ENCODE results near the gene TTYH2. TPM values are rescaled to one million over a fixed set of nuclear protein-coding genes. Genes with fewer than 3 reads are reported as not detected.

Gene TTYH2
- total RNA-seq, 1 experiment from 2014 or later: 5.4 TPM

DNA sequence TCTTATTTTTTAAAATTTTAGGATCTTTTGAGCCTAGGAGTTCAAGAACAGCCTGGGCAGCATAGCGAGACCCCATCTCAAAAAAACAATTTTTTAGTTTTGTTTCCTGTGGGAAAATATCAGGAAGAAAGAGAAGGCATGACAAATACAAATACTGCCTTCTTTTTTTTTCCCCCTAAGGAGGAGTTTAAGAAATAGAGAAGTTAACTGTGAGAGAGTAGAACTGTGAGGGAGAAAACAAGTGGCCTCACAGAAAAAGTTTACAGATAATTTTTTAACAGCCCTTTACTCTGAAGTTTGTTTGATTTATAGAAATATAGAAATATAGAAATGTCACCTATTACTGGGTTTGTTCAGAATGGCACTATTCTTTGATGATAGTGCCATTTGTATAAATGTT, 21.1 kb downstream of the TTYH2 start:
- Histone ChIP-seq H3K4me3 (ENCODE audit: low read depth, low read length) (no peak overlapping the region), H3K9me3 (no peaks in the 10 kb centered on the region), H3K36me3 (ENCODE audit: control insufficient read depth, insufficient read depth, low read length) (no peaks in the 10 kb centered on the region; the same call in 1 of the 2 replicates), H3K4me1 (no peaks in the 10 kb centered on the region), H3K27me3 (replicated peaks; ENCODE audit: control insufficient read depth, insufficient read depth, low read length) (no peaks in the 10 kb centered on the region)
- Mint-ChIP-seq H3K4me1 (ENCODE audit: low read depth, unreplicated experiment) (peaks cover 7% of the 10 kb centered on the region), H3K27me3 (ENCODE audit: insufficient read depth, unreplicated experiment) (no peaks in the 10 kb centered on the region), H3K27ac (ENCODE audit: unreplicated experiment) (no peak overlapping the region), H3K9me3 (ENCODE audit: unreplicated experiment) (no peaks in the 10 kb centered on the region), H3K36me3 (ENCODE audit: insufficient read depth, unreplicated experiment) (no peaks in the 10 kb centered on the region), H3K4me3 (ENCODE audit: unreplicated experiment) (no peak overlapping the region)
- no peak for DNase-seq
- ChIA-PET POLR2A (no interaction called here), CTCF (interaction anchor here (1.1 kb wide), 1 partner anchor 62 kb away, joined by 5 read pairs; no protein-coding TSS in a partner anchor)
- no TSS peak for BruUV-seq (replicated peaks)
- TF ChIP-seq, protein P1, sequence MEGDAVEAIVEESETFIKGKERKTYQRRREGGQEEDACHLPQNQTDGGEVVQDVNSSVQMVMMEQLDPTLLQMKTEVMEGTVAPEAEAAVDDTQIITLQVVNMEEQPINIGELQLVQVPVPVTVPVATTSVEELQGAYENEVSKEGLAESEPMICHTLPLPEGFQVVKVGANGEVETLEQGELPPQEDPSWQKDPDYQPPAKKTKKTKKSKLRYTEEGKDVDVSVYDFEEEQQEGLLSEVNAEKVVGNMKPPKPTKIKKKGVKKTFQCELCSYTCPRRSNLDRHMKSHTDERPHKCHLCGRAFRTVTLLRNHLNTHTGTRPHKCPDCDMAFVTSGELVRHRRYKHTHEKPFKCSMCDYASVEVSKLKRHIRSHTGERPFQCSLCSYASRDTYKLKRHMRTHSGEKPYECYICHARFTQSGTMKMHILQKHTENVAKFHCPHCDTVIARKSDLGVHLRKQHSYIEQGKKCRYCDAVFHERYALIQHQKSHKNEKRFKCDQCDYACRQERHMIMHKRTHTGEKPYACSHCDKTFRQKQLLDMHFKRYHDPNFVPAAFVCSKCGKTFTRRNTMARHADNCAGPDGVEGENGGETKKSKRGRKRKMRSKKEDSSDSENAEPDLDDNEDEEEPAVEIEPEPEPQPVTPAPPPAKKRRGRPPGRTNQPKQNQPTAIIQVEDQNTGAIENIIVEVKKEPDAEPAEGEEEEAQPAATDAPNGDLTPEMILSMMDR (IDR thresholded peaks at IDR 0.05; ENCODE audit: insufficient read depth in 1 of 2, low read depth in 1 of 2, low read length in 1 of 2, severe bottlenecking in 1 of 2, unreplicated experiment in 1 of 2): no peak
- intact Hi-C loops (cut with micrococcal nuclease; ENCODE audit: unreplicated experiment): no loop called here

DNA sequence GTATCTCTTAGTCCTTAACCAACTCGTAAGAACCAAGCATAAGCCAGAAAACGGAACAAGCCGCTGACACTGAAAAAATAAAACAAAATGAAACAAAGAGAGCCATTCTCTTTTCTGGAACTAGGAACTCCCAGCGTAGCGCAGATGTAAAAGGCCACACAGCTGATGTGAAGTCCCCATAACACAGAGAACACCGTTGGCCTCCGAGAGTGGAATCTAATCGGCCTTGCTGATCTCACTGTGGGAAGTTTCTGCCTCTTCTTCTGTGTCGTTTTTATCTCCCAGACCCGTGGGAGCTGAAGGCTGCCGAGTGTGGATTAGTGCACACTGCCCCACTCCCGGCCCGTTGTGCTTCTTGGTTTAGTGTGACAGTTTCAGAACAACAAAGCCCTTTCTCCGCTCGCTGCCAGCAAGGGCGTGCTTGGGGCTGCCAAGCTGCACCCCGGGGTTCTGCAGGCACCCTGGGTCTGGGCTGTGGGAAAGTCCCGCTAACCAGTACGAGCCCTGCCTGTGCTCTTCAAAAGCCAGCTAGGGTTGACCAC, 21.7 kb downstream of the TTYH2 start:
- no peaks in the 10 kb centered on the region for H3K4me1 ChIP-seq
- Mint-ChIP-seq H3K4me1 (ENCODE audit: low read depth, unreplicated experiment) (peaks cover 7% of the 10 kb centered on the region), H3K27ac (ENCODE audit: unreplicated experiment) (no peak overlapping the region), H3K9me3 (ENCODE audit: unreplicated experiment) (no peaks in the 10 kb centered on the region), H3K4me3 (ENCODE audit: unreplicated experiment) (no peak overlapping the region), H3K27me3 (ENCODE audit: insufficient read depth, unreplicated experiment) (no peaks in the 10 kb centered on the region), H3K36me3 (ENCODE audit: insufficient read depth, unreplicated experiment) (no peaks in the 10 kb centered on the region)
- POLR2A ChIA-PET: no interaction called here
- no peaks in the 10 kb centered on the region for H3K9me3 ChIP-seq
- no peak overlapping the region for H3K4me3 ChIP-seq (ENCODE audit: low read depth, low read length)
- no peaks in the 10 kb centered on the region for H3K27me3 ChIP-seq (replicated peaks; ENCODE audit: control insufficient read depth, insufficient read depth, low read length)
- CTCF ChIA-PET: no interaction called here
- no peak for DNase-seq
- intact Hi-C loops (cut with micrococcal nuclease; ENCODE audit: unreplicated experiment): no loop called here
- BruUV-seq (replicated peaks): no TSS peak
- H3K36me3 ChIP-seq (ENCODE audit: control insufficient read depth, insufficient read depth, low read length): no peaks in the 10 kb centered on the region; the same call in 1 of the 2 replicates
- TF ChIP-seq, protein P1 (IDR thresholded peaks at IDR 0.05; ENCODE audit: insufficient read depth in 1 of 2, low read depth in 1 of 2, low read length in 1 of 2, severe bottlenecking in 1 of 2, unreplicated experiment in 1 of 2): no peak

DNA sequence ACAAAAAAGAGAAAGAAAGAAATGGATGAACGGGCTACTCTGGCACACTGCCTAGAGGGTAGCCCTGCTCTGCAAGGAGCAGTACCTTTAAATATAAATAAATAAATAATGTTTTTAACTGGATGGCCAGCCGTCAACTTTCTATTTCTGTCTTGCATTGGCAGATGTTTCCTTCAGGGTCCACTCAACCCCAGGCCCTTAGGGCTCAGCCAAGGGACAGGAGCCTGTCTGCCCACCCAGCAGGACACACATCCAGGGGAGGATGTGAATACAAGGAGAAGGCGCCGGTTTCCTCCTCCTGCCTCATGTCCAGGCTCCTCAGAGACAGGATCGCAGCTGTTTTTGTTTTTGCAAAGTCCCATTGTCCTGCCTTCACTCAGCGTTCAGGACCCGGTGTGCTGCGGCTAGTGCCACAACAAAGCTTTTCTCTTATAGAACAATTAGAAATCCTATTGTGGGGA, 22.6 kb downstream of the TTYH2 start:
- no TSS peak for BruUV-seq (replicated peaks)
- Histone ChIP-seq H3K27me3 (replicated peaks; ENCODE audit: control insufficient read depth, insufficient read depth, low read length) (no peaks in the 10 kb centered on the region), H3K36me3 (ENCODE audit: control insufficient read depth, insufficient read depth, low read length) (no peaks in the 10 kb centered on the region; the same call in 1 of the 2 replicates), H3K9me3 (no peaks in the 10 kb centered on the region), H3K4me3 (ENCODE audit: low read depth, low read length) (no peak overlapping the region), H3K4me1 (no peaks in the 10 kb centered on the region)
- Mint-ChIP-seq H3K9me3 (ENCODE audit: unreplicated experiment) (no peaks in the 10 kb centered on the region), H3K27ac (ENCODE audit: unreplicated experiment) (no peak overlapping the region), H3K36me3 (ENCODE audit: insufficient read depth, unreplicated experiment) (no peaks in the 10 kb centered on the region), H3K4me1 (ENCODE audit: low read depth, unreplicated experiment) (peaks cover 7% of the 10 kb centered on the region), H3K4me3 (ENCODE audit: unreplicated experiment) (no peak overlapping the region), H3K27me3 (ENCODE audit: insufficient read depth, unreplicated experiment) (no peaks in the 10 kb centered on the region)
- ChIA-PET POLR2A (no interaction called here), CTCF (no interaction called here)
- DNase-seq: no peak
- intact Hi-C loops (cut with micrococcal nuclease; ENCODE audit: unreplicated experiment): no loop called here
- TF ChIP-seq, protein P1 (IDR thresholded peaks at IDR 0.05; ENCODE audit: insufficient read depth in 1 of 2, low read depth in 1 of 2, low read length in 1 of 2, severe bottlenecking in 1 of 2, unreplicated experiment in 1 of 2): no peak
